GM21390 (cell line): ENCODE results near the gene KRTAP9-8.
"Not testable (repeated sequence)": the region's sequence is repeated elsewhere in the genome, so short reads cannot be mapped to it uniquely, and the experiment has no call there.

Source experiments
- ATAC-seq: cut with Tn5 transposase; IDR thresholded peaks from one replicate; pipeline ENCODE4 v1.9.1; 2021; ENCODE audit not compliant: unreplicated experiment

Gene KRTAP9-8

GRCh38 chr17:41255381-41256290 is 17.8 kb downstream of the KRTAP9-8 start, which contains the start of gene KRTAP9-9:
Gene KRTAP9-9 (plus strand): TSS chr17:41255384.
- not testable (repeated sequence) for ATAC-seq

- ATAC-seq, result no peak
Measured at GRCh38 chr17:41256291-41256685, 18.5 kb downstream of the KRTAP9-8 start.

- ATAC-seq, result no peak
Measured at GRCh38 chr17:41258406-41258805, 20.6 kb downstream of the KRTAP9-8 start.

- ATAC-seq, result no peak
Measured at GRCh38 chr17:41263212-41263611, 25.4 kb downstream of the KRTAP9-8 start.

GRCh38 chr17:41264599-41264998 is 26.8 kb downstream of the KRTAP9-8 start:
- no peak for ATAC-seq

GRCh38 chr17:41265078-41265477 is 27.3 kb downstream of the KRTAP9-8 start, which contains the start of gene KRTAP9-6:
Gene KRTAP9-6 (plus strand): TSS chr17:41265378. CDS start chr17:41265378, 0 bp downstream.
- ATAC-seq, result no peak

- ATAC-seq, result no peak
Measured at GRCh38 chr17:41267711-41268110, 29.9 kb downstream of the KRTAP9-8 start.

GRCh38 chr17:41271323-41271722 is 33.5 kb downstream of the KRTAP9-8 start:
- ATAC-seq, result not testable (repeated sequence)

GRCh38 chr17:41271858-41272257 is 34.1 kb downstream of the KRTAP9-8 start:
- no peak for ATAC-seq

GRCh38 chr17:41275648-41276190 is 37.9 kb downstream of the KRTAP9-8 start, which contains the start of gene KRTAP9-7:
Gene KRTAP9-7 (plus strand): TSS chr17:41275698. CDS start chr17:41275698, 0 bp downstream.
- not testable (repeated sequence) for ATAC-seq

- no peak for ATAC-seq
Measured at GRCh38 chr17:41278176-41278955, 40.6 kb downstream of the KRTAP9-8 start.

- ATAC-seq, result no peak
Measured at GRCh38 chr17:41284043-41284442, 46.2 kb downstream of the KRTAP9-8 start.

GRCh38 chr17:41284546-41284945 is 46.7 kb downstream of the KRTAP9-8 start:
- no peak for ATAC-seq

GRCh38 chr17:41287050-41287449 is 49.3 kb downstream of the KRTAP9-8 start:
- no peak for ATAC-seq
